HG02973 (cell line): ENCODE measurements around the gene NEK3.
"Not testable (repeated sequence)": the region's sequence is repeated elsewhere in the genome, so short reads cannot be mapped to it uniquely, and the experiment has no call there.

Experiments
- ATAC-seq: cut with Tn5 transposase; IDR thresholded peaks from one replicate; pipeline ENCODE4 v1.9.1; 2021; ENCODE audit warnings: moderate library complexity; ENCODE audit not compliant: unreplicated experiment

The NEK3 gene

DNA sequence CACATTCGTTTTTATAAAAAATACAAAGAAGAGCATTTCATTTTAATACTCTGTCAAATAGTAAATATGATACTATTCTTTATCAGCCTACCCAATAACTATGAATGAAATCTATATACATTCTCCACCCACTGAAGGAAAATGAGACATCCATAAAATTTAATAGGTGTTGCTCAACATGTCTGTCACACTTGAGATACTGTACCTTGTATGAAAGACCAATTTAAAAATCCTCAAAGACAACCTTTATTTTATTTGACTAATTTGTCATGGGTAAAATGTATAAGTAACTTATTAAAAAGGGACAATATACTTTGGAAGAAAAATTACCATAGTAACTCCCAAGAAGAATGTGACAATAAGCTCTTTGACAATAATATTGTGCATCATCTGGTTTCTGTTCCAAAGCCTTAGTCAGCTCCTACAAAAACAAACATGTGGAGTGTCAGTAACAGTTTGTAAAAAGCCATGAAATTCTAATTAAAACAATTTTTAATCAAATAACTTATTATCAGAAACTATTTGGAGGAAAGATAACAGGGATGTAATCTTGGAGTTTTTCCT lies 11.5 kb upstream of the NEK3 start:
- ATAC-seq: not testable (repeated sequence)

DNA sequence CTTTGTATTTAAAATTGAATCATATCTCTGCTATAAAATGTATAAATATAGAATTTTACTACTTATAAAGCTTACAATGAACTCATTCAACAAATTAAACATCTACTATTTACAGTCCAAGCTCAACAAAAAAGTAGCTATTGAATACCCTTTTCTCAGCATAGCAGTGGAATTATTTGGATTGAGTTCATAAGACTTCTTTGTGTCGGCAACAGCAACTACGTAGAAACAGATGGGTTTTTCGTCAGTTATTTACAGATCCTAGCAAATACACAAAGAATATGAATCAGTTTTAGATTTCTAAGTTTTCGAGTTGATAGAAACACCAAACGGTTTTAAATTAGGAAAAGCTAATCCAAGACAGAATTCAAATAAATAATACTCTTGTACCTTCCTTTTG lies 10.4 kb upstream of the NEK3 start:
- no peak for ATAC-seq

DNA sequence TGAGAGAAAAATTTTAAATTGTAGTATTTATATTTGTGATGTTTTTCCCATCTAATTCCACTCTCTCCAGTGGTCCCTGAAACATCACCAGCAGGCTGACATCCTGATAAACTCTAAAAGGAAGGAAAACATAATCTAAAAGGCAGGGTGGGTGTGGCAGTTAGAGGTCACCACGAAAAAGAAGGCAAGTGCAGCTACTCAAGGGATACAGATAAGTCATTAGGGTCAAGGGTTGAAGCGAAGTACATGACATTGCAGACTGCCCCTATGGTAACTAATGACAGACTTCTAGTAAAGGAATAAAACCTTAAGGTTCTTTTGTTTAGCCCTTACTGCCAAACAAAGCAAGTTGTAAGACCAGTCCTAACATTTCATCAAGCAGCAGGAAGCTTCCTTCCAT lies 6.0 kb upstream of the NEK3 start:
- ATAC-seq: no peak

DNA sequence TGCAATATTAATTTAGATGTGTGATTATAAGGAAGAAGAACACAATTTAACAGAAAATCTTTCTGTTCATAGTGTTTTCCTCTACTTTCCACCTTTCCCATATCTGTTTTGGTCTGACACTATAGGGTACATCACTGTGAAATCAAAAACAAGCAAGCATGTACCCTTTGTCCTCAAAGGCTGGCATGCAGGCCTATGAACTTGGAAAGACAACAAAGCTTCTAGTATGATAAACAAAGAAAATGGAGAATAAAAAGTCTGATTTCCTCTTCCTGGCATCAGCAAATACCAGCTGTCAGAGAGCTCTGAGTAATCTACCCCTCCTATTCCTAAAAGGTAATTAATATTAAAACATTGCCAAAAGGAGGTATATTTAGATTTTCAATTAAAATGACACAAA lies 5.6 kb upstream of the NEK3 start:
- ATAC-seq: no peak

DNA sequence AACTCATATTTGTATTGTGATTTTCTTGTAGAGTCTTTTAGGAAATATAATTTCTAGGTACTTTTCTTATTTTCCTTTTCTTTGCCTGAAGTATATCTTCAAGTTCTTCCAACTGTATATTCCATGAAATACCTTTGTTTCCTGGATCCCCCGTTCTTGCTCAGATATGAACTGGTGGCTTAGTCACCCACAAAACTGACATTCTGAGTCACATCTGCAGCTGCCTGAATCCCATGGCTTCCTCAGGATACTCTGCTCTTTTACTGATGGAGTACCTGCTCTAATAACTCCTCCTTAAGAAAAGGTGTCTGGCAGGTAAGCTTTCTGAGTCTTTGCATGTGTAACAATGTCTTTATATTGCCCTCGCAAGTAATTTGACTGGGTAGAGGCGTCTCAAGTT lies 4.5 kb upstream of the NEK3 start:
- not testable (repeated sequence) for ATAC-seq

DNA sequence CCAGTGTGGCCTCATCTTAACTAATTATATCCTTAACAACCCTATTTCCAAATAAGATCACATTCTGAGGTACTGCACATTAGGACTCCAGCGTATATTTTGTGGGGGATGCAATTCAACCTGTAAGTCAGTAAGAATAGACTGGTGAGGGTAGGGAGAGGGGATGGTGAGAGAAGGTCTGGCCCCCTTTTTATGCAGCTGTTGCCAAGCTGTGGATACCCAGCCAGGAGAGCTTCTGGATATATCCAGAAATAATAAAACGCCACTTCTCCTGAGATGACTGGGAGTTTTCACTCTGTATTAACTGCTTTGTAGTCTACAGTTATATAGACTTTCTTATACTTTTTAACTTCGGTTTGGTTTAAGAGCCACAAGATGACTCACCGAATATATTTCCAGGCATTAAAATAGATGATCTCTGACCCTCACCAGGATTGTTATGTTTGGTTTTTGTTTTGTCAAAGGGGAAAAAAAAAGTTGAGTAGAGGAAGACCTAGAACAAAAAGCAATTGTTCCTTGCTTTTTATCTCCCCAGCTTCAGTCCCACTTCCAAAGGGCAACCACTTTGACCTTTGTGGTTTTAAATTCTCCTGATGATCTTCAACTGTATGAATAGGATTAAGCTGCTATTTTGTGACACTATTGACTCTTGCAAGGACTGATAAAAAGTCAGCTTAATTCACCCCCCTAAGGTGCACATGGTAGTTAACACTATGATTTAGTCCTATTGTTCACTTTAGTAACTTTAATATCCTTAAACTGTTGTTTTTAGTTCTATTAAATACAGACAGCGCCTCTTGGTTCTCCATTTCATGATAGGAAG lies 3.1 kb upstream of the NEK3 start:
- ATAC-seq: no peak

DNA sequence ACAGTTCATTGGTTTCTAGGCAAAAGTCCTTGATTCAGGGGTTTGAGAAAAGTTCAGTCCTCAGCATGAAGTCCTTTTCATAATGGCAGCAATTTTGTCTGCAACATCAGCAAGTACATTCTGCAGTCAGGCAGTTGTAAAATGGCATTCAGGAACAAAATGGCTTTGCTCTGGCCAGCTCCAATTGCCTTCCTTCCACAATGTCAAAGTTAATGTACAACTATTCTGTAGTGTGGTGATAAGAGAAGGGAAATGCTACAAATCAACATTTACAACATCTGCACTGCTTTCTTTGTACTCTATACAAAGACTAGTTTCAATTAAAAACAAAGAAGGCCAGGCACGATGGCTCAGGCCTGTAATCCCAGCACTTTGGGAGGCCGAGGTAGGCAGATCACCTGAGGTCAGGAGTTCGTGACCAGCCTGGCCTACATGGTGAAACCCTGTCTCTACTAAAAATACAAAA lies 1.8 kb upstream of the NEK3 start:
- no peak for ATAC-seq

DNA sequence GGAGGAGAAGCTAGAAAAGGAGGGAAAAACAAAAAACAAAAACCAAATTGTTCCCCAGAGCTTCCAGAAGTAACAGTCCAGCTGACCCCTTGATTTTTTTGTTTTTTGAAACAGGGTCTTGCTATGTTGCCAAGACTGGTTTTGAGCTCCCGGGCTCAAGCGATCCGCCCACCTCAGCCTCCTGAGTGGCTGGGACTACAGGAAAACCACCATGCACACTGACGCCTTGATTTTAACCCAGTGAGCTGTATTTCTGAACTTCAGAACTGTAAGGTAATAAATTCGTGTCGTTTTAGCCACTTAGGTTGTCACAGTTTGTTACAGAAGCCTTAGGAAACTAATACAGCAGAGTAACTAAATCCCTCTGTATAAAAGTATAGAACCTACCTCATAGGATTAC lies 1.1 kb upstream of the NEK3 start:
- no peak for ATAC-seq

DNA sequence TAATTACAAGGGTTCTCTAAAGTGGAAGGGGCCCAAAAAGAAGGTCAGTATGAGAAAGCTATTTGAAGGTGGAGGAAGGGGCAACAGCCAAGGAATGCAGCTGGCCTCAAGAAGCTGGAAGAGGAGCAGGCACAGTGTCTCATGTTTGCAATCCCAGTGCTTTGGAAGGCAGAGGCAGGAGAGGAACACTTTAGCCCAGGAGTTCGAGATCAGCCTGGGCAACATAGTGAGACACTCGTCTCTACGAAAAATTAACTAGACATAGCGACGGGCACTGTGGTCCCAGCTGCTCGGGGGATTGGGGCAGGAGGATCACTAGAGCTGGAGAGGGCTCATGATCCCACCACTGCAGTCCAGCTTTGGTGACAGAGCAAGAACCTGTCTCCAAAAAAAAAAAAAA lies 656 bp upstream of the NEK3 start:
- no peak for ATAC-seq

DNA sequence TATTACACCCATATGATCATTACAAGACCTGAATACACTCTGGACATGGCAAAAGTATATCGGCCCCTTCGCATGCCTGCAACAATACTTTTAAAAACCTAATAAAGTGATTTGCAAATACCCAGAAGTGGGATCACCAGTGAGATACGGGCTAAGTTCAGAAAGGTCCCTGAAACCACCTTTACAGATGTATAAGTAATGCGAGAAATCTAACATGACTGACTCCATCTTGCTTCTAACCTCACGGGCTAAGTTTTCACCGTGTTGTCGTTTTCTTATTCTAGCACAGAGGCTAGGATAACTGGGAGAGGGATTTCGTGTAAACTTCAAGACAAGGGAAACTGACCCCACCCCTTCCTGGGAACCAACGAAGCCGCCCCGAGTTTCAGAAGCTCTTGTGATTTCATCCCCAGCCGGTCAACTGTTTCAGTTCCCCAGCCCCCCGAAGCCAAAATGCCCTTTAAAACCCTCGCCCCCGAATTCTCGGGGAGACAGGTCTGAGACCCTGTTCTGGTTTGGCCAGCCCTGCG lies 703 bp downstream of the NEK3 start:
- no peak for ATAC-seq

DNA sequence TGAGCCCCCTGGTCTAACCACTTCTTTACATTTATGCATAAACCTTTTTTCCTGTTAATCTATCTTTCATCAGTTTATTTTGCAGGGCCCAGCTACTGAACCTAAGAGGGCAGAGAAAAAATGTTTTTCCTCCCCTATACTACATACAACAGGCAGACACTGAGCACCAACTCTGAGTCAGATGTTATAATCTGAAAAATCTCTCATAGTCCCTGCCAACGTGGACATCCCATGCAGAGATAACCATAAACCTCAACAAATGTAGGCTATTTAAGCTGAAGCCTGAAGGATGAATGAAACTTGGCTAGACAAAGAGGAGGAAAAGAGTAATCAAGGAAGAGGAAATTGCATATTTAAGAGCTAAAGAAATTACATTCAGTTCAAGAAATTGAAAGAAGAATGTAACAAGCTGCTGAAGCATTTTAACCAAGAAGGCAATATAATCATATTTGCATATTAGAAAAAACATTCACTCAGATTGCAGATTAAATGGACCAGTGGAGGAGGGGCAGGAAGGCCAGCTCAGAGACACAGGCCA lies 2.6 kb downstream of the NEK3 start:
- ATAC-seq: no peak

DNA sequence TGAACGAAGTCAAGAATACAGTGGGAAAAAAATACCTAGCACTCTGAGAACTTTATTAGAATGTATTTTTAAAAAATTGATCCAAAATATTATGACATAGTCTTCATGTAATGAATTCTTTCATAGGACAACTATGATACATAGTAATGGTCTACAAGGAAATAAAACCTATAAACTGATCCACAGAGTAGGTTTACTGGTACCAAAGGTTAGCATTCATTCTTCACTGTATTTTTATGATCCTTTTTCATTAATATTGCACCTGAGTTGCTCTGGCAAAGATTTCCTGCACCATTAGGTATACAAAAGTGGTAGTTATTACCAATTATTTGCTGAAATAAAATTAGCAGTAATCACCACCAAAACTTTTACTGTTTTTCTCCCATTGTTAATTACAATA lies 4.2 kb downstream of the NEK3 start:
- ATAC-seq: no peak

DNA sequence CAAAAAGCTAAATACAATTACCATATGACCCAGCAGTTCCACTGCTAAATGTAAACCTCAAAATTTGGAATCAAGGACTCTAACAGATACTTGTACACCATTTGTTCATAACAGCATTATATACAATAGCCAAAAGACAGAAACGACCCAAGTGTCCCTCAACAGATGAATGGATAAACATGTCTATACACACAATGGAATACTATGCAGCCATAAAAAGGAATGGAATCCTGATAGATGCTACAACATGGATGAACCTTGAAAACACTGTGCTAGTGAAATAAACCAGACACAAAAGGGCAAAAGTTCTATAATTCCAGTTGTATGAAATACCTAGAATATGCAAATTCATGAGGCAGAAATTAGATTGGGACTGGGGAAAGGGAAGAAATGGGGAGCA lies 12.2 kb downstream of the NEK3 start:
- ATAC-seq: no peak

DNA sequence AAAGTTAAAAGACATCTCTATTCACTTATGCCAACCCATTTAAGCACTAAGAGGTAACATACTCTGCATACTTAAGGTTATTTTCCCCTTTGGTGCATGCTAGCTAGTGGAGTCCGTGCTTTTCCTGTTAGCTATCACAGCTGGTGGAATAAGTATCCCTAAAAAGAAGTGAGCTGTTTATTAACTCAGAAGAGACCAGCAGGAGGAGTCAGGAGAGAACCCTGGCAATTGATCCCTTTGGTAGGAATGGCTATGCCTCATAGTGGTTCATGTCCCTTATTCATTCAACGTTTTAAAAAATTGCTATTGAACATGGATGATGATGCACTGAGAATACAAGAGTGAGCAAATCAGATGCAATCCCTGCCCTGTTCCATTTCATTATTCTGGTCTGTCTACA lies 18.1 kb downstream of the NEK3 start:
- ATAC-seq: no peak

DNA sequence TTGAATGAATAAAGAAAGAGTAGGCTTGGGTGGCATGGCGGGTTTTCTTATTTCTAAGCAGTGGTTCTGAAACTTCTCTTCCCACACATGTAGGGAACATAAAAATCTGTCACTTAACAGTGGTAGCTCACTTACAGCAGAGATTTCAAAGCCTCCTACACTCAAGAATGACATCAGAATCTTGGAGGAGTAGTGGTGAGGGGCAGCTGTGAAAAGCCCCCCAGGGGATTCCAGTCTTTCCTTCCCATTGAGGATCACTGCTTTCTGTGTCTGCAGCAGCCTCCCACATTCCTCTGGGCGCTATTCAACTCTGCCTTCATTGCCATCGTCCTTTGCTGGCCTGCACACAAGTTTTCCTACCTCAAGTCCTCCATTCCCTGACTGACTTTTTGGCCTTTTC lies 21.9 kb downstream of the NEK3 start:
- ATAC-seq: no peak

DNA sequence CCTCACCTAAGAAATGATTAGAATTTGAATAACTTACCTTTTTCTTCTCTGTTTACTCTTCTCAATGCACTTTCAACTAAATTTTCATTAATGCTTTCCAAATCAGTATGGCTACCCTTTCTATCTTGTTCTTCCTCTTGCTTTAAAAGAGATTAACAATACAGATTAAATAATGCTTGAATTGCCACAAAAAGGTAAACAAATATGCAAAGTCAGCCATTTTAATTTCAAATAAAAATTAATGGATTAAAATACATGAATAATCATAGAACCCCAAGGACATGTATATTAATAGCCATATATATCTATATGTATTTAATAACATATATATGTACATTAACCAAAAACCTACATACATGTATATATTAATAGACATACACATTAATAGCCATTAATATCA lies 22.6 kb downstream of the NEK3 start:
- ATAC-seq: no peak

DNA sequence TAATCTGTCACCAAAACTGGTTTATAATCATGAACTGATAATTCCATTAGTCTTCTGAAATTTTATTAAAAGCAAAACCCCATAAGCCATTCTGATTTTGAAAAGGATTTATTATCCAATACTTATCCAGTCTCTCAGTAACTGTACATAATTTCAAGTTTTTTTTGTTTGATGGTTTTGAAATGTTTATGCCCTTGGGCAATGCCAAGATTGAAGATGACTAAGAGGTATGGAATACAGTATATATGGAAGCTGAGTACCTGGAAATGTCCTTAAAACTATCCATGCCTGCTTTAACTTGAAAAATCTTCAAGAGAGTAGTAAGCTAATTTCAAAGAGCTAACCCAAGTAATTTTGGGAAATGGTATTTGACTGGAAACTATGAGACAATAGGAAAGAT lies 28.8 kb downstream of the NEK3 start:
- ATAC-seq: no peak

DNA sequence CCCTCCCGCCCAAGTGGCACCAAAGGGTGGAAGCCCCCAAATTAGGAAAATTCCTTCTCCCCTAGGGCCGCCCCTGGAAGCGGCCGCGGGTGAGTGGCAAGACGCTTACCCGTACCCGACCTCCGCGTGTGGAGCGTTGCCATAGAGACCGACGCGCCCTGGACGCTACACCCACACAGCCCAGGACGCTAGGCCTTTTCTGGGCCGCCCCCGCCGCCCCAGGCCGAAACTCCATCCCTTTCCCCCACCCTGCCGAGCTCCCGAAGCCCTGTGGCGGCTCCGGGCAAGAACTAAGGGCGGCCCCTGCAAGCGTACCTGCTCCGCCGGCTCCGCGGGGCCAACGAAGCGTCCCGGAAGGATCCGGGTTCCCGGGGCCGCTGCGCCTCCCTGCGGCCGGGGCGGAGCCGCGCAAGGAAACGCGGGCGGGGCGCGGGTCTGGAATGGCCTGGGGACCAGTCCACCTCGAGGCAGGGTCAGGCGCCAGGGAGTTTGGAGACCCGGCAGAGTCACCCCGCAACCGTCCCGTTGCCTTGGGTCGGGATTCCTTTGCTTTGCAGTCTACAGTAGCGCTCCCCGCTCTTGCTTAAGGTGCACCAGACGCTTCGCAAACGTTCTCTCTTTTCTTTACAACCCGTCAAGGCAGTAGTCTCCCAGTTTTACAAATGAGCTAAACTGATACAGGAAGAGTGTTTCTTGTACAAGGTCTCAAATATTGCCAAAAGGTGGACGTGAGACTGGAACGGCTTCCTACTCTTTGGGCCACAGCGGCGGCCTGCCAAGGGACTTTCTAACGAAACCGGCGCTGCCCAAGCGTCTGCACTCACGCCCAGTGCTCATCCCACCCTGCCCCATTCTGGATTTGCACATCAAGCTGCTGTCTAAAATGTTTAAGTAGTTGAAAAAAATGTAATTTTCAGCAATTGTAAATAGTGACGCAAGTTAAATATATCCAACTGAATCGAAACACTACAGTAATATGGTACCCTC lies 30.4 kb downstream of the NEK3 start, which contains the start of gene NEK5:
Gene NEK5 (minus strand): TSS at position 360 of the 987 bp plus-strand sequence. CDS start 1,591 bp downstream, outside the sequence.
- peak; percentile 68 for ATAC-seq

DNA sequence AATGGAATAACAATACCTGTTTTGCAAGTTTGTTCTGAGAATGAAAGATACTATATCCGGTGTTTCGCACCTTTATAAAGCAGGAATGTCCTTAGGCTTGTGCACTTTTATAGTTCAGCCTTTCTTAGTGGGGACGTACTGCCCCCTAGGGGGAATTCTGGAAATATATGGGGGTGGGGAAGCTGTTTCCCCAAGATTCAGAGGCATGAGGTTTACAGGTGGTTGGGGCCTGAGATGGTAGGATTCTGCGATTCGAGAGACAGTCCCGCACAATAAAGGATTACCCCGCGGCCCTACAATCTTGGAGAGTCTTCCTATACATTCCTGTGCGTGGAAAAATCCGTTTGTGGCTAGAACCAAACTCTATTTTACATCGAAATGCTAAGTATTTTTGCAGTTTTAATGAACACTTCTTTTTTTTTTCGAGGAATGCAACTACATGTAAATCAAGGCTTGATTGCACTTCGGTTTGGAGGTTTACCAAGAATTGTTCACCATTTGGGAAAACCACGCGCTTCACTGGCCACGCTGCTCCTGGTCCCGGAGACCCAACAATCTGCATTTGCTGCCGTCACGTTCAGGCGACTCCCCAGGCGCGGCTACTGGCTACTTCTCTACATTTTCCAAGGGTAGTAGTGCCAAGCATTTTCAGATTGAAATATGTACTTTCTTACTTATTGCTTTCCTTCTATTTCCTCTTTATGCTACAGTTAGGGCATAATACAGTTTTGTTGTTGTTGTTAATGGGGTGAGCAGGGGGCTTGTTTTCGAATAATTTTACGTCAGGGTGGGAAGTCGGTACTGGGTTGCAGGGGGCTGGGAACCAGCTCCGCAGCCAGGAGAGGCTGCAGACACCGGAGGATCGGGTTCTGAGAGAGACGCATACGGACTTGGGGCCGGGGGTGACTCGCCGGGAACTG lies 31.4 kb downstream of the NEK3 start:
- no peak for ATAC-seq

DNA sequence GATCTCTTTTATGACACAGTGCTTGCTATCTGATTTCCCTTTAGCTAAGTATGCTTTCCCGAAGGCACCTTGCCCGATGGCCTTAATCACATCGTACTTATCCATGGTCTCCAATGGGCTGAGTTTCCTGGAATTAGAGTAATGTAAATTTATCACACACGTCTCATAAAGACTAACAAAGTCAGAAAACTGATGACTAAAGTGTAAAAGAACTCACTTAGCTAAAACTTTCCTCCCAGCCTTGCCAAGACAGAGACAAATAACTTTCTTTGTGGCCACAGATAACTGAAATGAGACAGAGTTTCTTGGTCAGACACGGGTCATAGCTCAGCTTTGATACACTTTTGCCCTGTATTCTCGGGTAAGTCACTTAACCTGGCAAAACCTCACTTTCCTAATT lies 32.0 kb downstream of the NEK3 start:
- ATAC-seq: no peak
